ENCODE measurements around the gene CLCN7.

GRCh38 chr16:1445518-1446203 lies 29.2 kb downstream of the CLCN7 start:
- no peak for TF ChIP-seq MYC (IDR thresholded peaks at IDR 0.05; ENCODE audit: low read depth, low read length)
- TF ChIP-seq MYC (CRISPR knock-in tag; IDR thresholded peaks at IDR 0.05; ENCODE audit: borderline replicate concordance, low read depth) = no peak
- no peak for TF ChIP-seq ZNF274 (IDR thresholded peaks at IDR 0.05; ENCODE audit: borderline replicate concordance, low read depth, low read length)
- TF ChIP-seq ZNF121 (CRISPR knock-in tag; conservative IDR thresholded peaks at IDR 0.05) = no peak
- TF ChIP-seq MAZ (CRISPR knock-in tag; conservative IDR thresholded peaks at IDR 0.05 in 1 of 2, IDR thresholded peaks at IDR 0.05 in 1 of 2) = no peak

Measured in K562 (cell line).